Stimulated activated CD8-positive, alpha-beta memory T cell treated with anti-CD3 and anti-CD28 coated beads, Interleukin-2, amount 100 ng/mL, for 48 hours (primary cell): ENCODE results near the gene PCYT1A.
"Not testable (repeated sequence)": the region's sequence is repeated elsewhere in the genome, so short reads cannot be mapped to it uniquely, and the experiment has no call there.

Source experiments
- DNase-seq, 2 donors: peaks; one replicate each; pipeline ENCODE4 v3.0.0-alpha.2; 2020; ENCODE audit warnings: low read depth in 2 of 2

PCYT1A gene

GRCh38 chr3:196287440-196288140 lies at the start of gene PCYT1A:
Gene PCYT1A (minus strand): TSS chr3:196287726. CDS start chr3:196270531, 17,195 bp downstream.
- DNase-seq = peak; percentile 61 to 63

DNA sequence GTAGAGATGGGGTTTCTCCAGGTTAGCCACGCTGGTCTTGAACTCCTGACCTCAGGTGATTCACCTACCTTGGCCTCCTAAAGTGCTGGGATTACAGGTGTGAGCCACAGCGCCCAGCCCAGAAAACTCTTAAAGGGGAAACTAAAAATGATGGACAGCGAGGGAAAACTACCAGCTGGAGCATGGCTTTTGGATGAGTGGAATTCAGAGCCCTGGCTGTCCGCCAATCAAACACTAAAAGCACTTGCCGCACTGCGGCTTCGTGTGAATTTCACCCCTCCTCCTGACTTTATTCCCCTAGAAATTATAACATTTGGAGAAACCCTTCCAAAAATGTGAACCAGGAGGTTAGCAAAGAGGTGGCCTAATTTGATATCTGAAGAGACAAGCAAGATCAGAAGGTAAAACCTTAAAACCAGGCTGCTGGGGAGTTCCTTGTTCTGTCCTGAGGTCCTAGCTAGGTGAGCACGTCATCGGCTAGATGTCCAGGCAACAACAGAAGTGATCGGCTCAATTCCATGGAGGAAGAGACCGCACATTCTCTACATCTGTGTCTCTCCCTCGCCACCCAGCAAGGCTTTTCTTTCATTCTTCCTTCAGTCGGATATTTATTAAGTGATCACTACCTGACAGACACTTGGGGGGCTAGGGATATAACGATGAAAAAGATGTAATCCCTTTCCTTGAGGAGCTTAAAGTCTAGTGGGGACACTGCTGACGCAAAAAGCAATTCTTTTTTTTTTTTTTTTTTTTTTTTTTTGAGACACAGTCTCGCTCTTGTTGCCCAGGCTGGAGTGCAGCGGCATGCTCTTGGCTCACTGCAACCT lies 49.0 kb upstream of the PCYT1A start:
- DNase-seq = no peak

- no peak for DNase-seq
Measured at GRCh38 chr3:196335503-196335948, 48.0 kb upstream of the PCYT1A start.

DNA sequence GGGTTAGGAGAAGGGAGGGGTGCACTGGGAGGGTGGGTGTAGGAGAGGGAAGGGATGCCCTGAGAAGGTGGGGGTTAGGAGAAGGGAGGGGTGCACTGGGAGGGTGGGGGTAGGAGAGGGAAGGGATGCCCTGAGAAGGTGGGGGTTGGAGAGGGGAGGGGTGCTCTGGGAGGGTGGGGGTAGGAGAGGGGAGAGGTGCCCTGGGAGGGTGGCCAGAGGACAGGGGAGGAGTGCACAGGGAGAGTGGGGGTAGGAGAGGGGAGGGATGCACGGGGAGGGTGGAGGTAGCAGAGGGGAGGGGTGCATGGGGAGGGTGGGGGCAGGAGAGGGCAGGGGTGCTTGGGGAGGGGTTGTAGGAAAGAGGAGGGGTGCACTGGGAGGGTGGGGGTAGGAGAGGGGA lies 47.5 kb upstream of the PCYT1A start:
- no peak for DNase-seq

GRCh38 chr3:196332168-196332567 lies 44.6 kb upstream of the PCYT1A start:
- DNase-seq = no peak

- DNase-seq = no peak
Measured at GRCh38 chr3:196327405-196327804, 39.9 kb upstream of the PCYT1A start.

GRCh38 chr3:196326936-196327335 lies 39.4 kb upstream of the PCYT1A start:
- DNase-seq = no peak

DNA sequence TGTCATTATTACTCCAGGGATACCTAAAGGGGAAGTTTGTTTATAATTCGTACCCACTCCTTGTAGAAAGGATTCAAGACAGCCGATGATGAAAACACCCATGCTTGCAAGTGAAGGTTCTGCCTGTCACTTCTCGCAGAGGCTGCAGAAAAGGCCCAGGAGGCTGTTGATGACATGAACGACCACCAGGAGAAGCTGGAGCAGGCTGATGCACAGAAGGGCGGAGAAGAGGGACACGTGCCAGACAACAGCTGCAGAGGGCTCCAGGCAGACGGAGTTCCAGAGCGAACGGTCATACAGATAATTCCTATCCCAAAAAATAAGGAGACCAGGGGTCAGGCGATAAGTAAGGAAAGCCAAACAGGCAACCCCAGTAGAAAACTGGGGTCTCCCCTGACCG lies 36.2 kb upstream of the PCYT1A start:
- DNase-seq = no peak

DNA sequence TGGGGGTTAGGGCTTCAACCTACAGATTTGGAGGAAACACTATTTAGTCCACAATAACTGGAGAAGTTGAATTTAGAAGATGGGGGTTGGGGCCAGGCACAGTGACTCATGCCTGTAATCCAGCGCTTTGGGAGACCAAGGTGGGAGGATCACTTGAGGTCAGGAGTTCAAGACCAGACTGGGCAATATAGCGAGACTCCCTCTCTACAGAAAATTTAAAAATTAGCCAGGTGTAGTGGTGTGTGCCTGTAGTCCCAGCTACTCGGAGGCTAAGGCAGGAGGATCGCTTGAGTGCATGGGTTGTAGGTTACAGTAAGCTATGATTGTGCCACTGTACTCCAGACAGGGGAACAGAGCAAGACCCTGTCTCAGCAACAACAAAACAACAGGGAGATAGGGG lies 35.5 kb upstream of the PCYT1A start:
- DNase-seq = no peak

DNA sequence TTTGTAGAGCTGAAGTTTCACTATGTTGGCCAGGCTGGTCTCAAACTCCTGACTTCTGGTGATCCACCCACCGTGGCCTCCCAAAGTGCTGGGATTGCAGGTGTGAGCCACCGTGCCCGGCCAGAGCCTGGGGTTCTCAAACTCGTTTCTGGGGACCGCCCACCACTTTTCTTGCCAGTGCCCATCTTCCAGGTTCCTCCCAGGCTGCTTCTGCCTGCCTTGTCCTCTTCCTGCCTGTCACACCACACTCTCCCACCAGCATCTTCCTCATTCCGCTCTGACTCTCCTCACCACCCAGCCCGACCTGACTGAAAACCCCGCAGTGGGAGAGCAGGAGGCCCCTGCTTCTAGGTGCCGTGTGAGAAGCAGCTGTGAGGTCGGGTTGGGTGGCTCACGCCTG lies 33.6 kb upstream of the PCYT1A start:
- DNase-seq = no peak

- DNase-seq = no peak
Measured at GRCh38 chr3:196320137-196320536, 32.6 kb upstream of the PCYT1A start.

DNA sequence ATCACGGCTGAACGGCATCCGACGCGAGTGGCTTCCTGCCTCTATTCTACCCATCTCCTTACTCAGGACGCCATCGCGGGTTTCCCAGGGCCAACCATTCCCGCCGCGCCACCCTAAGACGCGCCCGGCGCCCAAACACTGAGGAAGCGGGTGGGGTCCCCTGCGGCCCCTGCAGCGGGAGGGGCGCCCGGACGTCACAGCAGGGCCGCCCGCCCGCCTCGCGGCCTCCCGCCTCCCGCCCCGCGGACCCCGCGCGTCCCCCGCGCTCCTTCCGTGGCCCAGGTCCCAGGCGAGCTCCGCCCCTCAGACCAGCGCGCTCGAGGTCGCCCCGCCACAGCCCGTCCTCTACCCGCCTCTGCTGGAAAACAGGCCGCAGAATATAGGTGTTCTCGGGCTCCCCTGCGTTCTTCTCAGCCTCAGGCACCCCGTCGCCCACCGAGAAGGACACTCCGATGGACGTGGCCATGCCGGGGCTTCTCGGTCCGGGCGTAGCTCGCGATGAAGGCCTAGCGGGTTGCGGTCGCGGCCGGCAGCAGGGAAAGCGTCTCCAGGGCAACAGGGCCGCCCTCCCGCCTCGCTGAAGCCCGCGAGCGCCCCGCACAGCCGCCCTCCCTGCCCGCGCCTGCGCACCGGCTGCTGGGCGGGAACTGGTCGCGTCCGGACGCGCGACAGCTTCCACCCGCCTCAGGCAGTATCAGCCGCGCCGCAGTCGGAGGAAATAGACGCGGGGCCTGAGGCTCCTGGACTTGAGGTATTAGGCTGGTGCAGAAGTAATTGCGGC lies 30.4 kb upstream of the PCYT1A start, which contains the start of gene DYNLT2B:
DYNLT2B (minus strand) TSS at position 554 of the 781 bp plus-strand sequence; CDS start at position 466, 88 bp downstream.
- peak; percentile 79 to 82 for DNase-seq

GRCh38 chr3:196316799-196317686 lies 29.5 kb upstream of the PCYT1A start:
- DNase-seq = peak in 1 of 2 donors; percentile 40

DNA sequence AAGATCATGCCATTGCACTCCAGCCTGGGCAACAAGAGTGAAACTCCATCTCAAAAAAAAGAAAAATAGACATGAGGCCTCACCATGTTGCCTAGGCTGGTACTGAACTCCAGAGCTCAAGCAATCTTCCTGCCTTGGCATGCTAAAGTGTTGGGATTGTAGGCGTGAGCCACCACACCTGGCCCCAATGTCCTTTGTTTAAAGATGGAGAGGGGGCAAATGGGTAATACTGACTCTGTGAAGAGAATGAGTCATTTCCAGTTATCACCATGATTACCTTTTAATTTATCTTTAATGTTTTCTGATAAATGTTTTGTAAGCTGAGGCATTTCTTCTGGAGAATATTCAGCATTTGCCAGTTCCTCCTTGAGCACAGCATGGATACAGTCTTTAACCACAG lies 28.3 kb upstream of the PCYT1A start:
- no peak for DNase-seq

DNA sequence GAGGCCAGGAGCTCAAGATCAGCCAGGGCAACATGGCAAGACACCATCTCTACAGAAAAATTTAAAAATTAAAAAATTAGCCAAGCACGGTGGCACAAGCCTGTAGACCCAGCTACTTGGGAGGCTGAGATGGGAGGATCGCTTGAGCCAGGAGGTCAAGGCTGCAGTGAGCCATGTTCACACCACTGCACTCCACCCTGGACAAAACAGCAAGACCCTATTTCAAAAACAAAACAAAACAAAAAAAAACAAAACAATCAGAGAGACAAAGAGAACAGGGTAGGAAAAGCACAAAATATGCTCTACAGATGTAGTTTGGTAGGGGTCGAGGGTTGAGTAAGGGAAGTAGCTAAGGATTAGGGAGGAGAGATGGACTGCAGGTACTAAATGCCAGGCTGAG lies 27.1 kb upstream of the PCYT1A start:
- no peak for DNase-seq

DNA sequence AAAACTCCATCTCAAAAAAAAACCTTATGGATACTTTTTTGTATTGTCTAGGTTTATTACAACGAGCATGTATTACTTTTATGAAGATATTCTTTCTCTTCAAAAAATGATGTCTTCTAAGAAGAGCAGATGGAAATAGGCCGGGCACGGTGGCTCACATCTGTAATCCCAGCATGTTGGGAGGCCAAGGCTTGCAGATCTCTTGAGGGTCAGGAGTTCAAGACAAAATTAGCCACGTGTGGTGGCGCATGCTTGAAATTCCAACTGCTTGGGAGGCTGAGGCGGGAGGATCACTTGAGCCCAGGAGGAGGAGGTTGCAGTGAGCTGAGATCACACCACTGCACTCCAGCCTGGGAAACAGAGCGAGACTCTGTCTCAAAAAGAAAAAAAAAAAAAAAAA lies 26.6 kb upstream of the PCYT1A start:
- not testable (repeated sequence) for DNase-seq

GRCh38 chr3:196302960-196303359 lies 15.4 kb upstream of the PCYT1A start:
- not testable (repeated sequence) for DNase-seq

DNA sequence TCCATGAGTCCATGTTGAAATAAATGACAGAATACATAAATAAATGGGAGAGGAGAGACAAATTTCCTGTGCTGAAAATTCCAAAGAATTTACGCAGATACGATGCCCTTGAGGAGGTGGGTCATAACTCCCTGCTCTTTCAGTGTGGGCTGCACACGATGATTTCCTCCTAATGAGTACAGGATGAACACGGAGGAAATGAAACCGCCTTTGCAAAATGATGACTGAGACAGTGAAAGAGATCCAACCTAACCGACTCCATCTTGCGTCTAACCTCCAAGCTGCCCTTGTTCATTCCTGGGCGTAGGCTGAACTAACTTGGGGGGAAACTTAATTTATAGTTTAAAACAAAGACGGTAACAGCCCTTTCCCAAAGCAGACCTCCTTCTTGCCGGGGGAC lies 15.0 kb upstream of the PCYT1A start:
- DNase-seq = not testable (repeated sequence)

DNA sequence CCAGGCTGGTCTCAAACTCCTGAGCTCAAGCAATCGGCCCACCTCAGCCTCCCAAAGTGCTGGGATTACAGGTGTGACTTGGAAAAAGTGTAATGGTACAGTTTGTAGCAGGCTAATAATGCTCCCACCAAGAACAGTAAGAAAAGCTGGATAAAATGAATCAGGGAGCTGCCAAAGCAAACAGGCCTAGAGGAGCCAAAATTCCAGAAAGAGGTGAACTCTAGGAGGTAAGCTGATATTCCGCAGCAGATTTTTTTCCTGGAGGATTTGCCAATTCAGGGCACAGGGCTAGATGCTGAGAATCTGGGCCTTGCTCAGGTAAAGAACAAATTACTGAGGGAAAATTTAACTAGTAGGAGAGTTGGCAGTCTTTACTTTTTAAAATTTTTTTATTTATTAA lies 11.0 kb upstream of the PCYT1A start:
- DNase-seq = no peak

GRCh38 chr3:196292286-196292923 lies 4.9 kb upstream of the PCYT1A start:
- DNase-seq = no peak

DNA sequence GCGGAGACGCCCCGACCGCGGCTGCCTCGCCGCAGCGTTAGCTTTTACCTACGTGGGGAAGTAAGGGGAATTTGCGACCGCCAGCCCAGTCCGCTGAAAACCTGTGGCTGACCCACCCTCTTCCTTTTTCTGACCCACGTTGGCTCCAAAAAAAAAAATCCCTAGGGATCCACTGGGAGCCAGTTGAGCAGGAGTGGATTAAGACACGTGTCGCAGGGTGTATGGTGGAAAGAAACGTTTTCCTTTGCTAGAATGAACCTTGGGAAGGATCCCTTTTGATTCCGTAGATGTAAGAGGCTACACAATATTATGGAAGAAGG lies 575 bp upstream of the PCYT1A start:
- DNase-seq = no peak
